HCT116 (cell line): ENCODE data around the gene AGK. TPM values are rescaled to one million over a fixed set of nuclear protein-coding genes. Genes with fewer than 3 reads are reported as not detected.

Experiments used
- ATAC-seq: fragments of 200-7000 bp; cut with Tn5 transposase; 2 replicates; pipeline ENCODE4 v1.9.1; 2020; ENCODE audit warnings: mild to moderate bottlenecking, moderate library complexity
- BruUV-seq: library from RNA; stranded (reverse); fragments of 400-500 nt; replicated peaks from 2 replicates; lab custom pipeline; 2021; lab: Mats Ljungman, UMichigan
- CTCF ChIA-PET: fragments of 300-600 bp; sonication (Branson Sonifier 250); formaldehyde crosslinking; loops from one replicate; lab custom pipeline; 2021; ENCODE audit warnings: antibody characterized with exemption; lab: Charles Lee
- POLR2A ChIA-PET: fragments of 300-600, 350-600 bp; sonication (Branson Sonifier 250); formaldehyde crosslinking; loops from one replicate; lab custom pipeline; 2021; ENCODE audit warnings: antibody characterized with exemption; lab: Charles Lee
- RAD21 ChIA-PET, 2 experiments: fragments of 300-600 bp; sonication (Branson Sonifier 250); formaldehyde crosslinking; loops; one replicate each; lab custom pipeline; 2023; ENCODE audit warnings: low total read pairs in 2 of 2; ENCODE audit not compliant: uncharacterized antibody in 2 of 2, unreplicated experiment in 2 of 2, low non-redundant PET in 1 of 2; lab: Charles Lee
- DNase-seq: peaks from one replicate; pipeline ENCODE4 v3.0.0-alpha.2; 2010; ENCODE audit warnings: low read depth, low spot score
- H2AFZ ChIP-seq: fragments of 200-600 bp; shearing (Covaris generic), sonication (generic); 2 replicates; pipeline ENCODE4 v1.6.1; 2017; ENCODE audit warnings: low read depth, mixed run types, mixed read lengths, antibody characterized with exemption, low read length; ENCODE audit not compliant: poor library complexity, severe bottlenecking
- H3K27ac ChIP-seq: 2 replicates; pipeline ENCODE4 v1.5.1; 2012; ENCODE audit warnings: low read depth, low read length
- H3K27me3 ChIP-seq: fragments of 200-600 bp; sonication (generic); 2 replicates; pipeline ENCODE4 v1.6.1; 2016; ENCODE audit warnings: mixed run types, low read length, mixed read lengths; ENCODE audit not compliant: insufficient read depth
- H3K36me3 ChIP-seq, 2 experiments: fragments of 200-500 bp in 1 of 2; fragments of 200-600 bp in 1 of 2; sonication (Bioruptor generic) in 1 of 2; sonication (generic) in 1 of 2; 2 replicates each; pipeline versions ENCODE4 v1.5.1 to v1.6.1; 2014 to 2016; ENCODE audit warnings: low read length in 2 of 2, inconsistent platforms in 1 of 2, mixed read lengths in 1 of 2, mixed run types in 1 of 2; ENCODE audit not compliant: insufficient read depth in 2 of 2, control insufficient read depth in 1 of 2
- H3K4me1 ChIP-seq, 2 experiments: fragments of 200-600 bp in 1 of 2; sonication (generic) in 1 of 2; 2 replicates each; pipeline versions ENCODE4 v1.5.1 to v1.6.1; 2012 to 2017; ENCODE audit warnings: low read length in 2 of 2, inconsistent platforms in 1 of 2, mild to moderate bottlenecking in 1 of 2, mixed read lengths in 1 of 2, mixed run types in 1 of 2, moderate library complexity in 1 of 2; ENCODE audit not compliant: insufficient read depth in 2 of 2, control insufficient read depth in 1 of 2
- H3K4me2 ChIP-seq: fragments of 200-600 bp; sonication (generic); 2 replicates; pipeline ENCODE4 v1.6.1; 2017; ENCODE audit warnings: mixed run types, low read length, mixed read lengths
- H3K4me3 ChIP-seq, 2 experiments: fragments of 200-600 bp in 1 of 2; sonication (generic) in 1 of 2; replicated peaks in 1 of 2; 2 replicates each; pipeline ENCODE4 v1.5.1; 2011 to 2016; ENCODE audit warnings: low read length in 2 of 2, control low read depth in 1 of 2, low read depth in 1 of 2, mild to moderate bottlenecking in 1 of 2, mixed read lengths in 1 of 2, mixed run types in 1 of 2
- H3K79me2 ChIP-seq: fragments of 200-600 bp; sonication (generic); 2 replicates; pipeline ENCODE4 v1.6.1; 2017; ENCODE audit warnings: mild to moderate bottlenecking, mixed run types, low read length, moderate library complexity, mixed read lengths; ENCODE audit not compliant: insufficient read depth
- H3K9ac ChIP-seq: fragments of 200-600 bp; sonication (generic); 2 replicates; pipeline ENCODE4 v1.6.1; 2016; ENCODE audit warnings: low read length, mixed read lengths
- H3K9me2 ChIP-seq: fragments of 200-600 bp; sonication (generic), shearing (Covaris generic); 2 replicates; pipeline ENCODE4 v1.6.1; 2017; ENCODE audit warnings: mixed run types, mild to moderate bottlenecking, moderate library complexity; ENCODE audit not compliant: insufficient read depth
- H3K9me3 ChIP-seq, 2 experiments: fragments of 200-500 bp in 1 of 2; fragments of 200-600 bp in 1 of 2; sonication (Bioruptor generic) in 1 of 2; sonication (generic) in 1 of 2; 2 replicates each; pipeline ENCODE4 v1.6.1; 2014 to 2017; ENCODE audit warnings: low read length in 2 of 2, mixed read lengths in 2 of 2, inconsistent platforms in 1 of 2, low read depth in 1 of 2, mild to moderate bottlenecking in 1 of 2, mixed run types in 1 of 2, moderate library complexity in 1 of 2; ENCODE audit not compliant: control insufficient read depth in 1 of 2, insufficient read depth in 1 of 2
- H4K20me1 ChIP-seq: fragments of 200-600 bp; sonication (generic), shearing (Covaris generic); 2 replicates; pipeline ENCODE4 v1.6.1; 2017; ENCODE audit warnings: mixed run types, mild to moderate bottlenecking, moderate library complexity; ENCODE audit not compliant: insufficient read depth
- ATF3 ChIP-seq: IDR thresholded peaks from 2 replicates; pipeline ENCODE4 v1.6.1; 2012
- CBX3 ChIP-seq: IDR thresholded peaks from 2 replicates; pipeline ENCODE4 v1.6.1; 2012; ENCODE audit warnings: low read depth
- CEBPB ChIP-seq: IDR thresholded peaks from 2 replicates; pipeline ENCODE4 v1.6.1; 2012; ENCODE audit warnings: low read depth
- EGR1 ChIP-seq: IDR thresholded peaks from 2 replicates; pipeline ENCODE4 v1.6.1; 2012; ENCODE audit warnings: low read depth
- EZH2phosphoT487 ChIP-seq: fragments of 200-600 bp; IDR thresholded peaks from 2 replicates; pipeline ENCODE4 v1.6.1; 2018; ENCODE audit warnings: antibody characterized with exemption, borderline replicate concordance
- FOSL1 ChIP-seq: IDR thresholded peaks from 2 replicates; pipeline ENCODE4 v1.6.1; 2012; ENCODE audit warnings: low read depth
- MAX ChIP-seq: IDR thresholded peaks from 2 replicates; pipeline ENCODE4 v1.6.1; 2012
- POLR2A ChIP-seq: IDR thresholded peaks from 2 replicates; pipeline ENCODE4 v1.7.0; 2011; ENCODE audit warnings: borderline replicate concordance; ENCODE audit not compliant: insufficient read depth, insufficient read length; ENCODE audit errors: extremely low read depth
- POLR2AphosphoS5 ChIP-seq: IDR thresholded peaks from 2 replicates; pipeline ENCODE4 v1.6.1; 2011; ENCODE audit warnings: mild to moderate bottlenecking, low read depth, low read length, moderate library complexity
- REST ChIP-seq: IDR thresholded peaks from 2 replicates; pipeline ENCODE4 v1.6.1; 2012; ENCODE audit warnings: low read depth
- SIN3A ChIP-seq: IDR thresholded peaks from 2 replicates; pipeline ENCODE4 v1.6.1; 2012; ENCODE audit warnings: low read depth
- TCF7L2 ChIP-seq: IDR thresholded peaks from 2 replicates; pipeline ENCODE4 v1.7.0; 2011; ENCODE audit warnings: borderline replicate concordance, inconsistent platforms; ENCODE audit not compliant: insufficient read depth, insufficient read length; ENCODE audit errors: extremely low read depth
- ZBTB33 ChIP-seq: IDR thresholded peaks from 2 replicates; pipeline ENCODE4 v1.6.1; 2011; ENCODE audit warnings: mild to moderate bottlenecking, low read length, moderate library complexity; ENCODE audit not compliant: insufficient replicate concordance; ENCODE audit errors: extremely low read depth
- ZFX ChIP-seq: fragments of 450-650 bp; IDR thresholded peaks from 2 replicates; pipeline ENCODE4 v1.6.1; 2017
- intact Hi-C: fragments of 100-400 bp; cut with micrococcal nuclease; formaldehyde crosslinking; loops from 2 replicates; pipeline ENCODE4 v1.10.0; 2022
- total RNA-seq: library from RNA; stranded (reverse); gene quantifications from one replicate; pipeline ENCODE4 v1.2.1, GENCODE V29; 2021; ENCODE audit not compliant: unreplicated experiment

Gene AGK
- total RNA-seq, 1 experiment from 2014 or later, result 36.3 TPM

- Histone ChIP-seq H3K27ac (no peak overlapping the region), H3K9me2 (no peaks in the 10 kb centered on the region), H3K36me3 (no peaks in the 10 kb centered on the region), H4K20me1 (no peaks in the 10 kb centered on the region), H2AFZ (no peak overlapping the region), H3K9me3 (no peaks in the 10 kb centered on the region), H3K4me2 (no peak overlapping the region), H3K79me2 (no peaks in the 10 kb centered on the region), H3K4me1 (no peaks in the 10 kb centered on the region), H3K27me3 (no peaks in the 10 kb centered on the region), H3K4me3 (no peak overlapping the region), H3K9ac (no peak overlapping the region)
- no TSS peak for BruUV-seq
- RAD21 ChIA-PET, result no interaction called here
- POLR2A ChIA-PET, result no interaction called here
- CTCF ChIA-PET, result no interaction called here
- intact Hi-C loops, result no loop called here
- DNase-seq, result no peak
- TF ChIP-seq SIN3A (no peak), FOSL1 (no peak), ZBTB33 (no peak), EZH2phosphoT487 (no peak), POLR2AphosphoS5 (no peak), ZFX (no peak), ATF3 (no peak), POLR2A (no peak)
- no peak for ATAC-seq
Measured at GRCh38 chr7:141631525-141631924, 80.3 kb downstream of the AGK start.

GRCh38 chr7:141634065-141634464, 82.9 kb downstream of the AGK start:
- BruUV-seq, result no TSS peak
- ChIA-PET RAD21 (no interaction called here), CTCF (no interaction called here), POLR2A (no interaction called here)
- no peaks in the 10 kb centered on the region for H3K27me3 ChIP-seq
- no peak overlapping the region for H3K4me2 ChIP-seq
- H3K36me3 ChIP-seq, result no peaks in the 10 kb centered on the region
- DNase-seq (no peak), ATAC-seq (no peak)
- no peaks in the 10 kb centered on the region for H3K9me3 ChIP-seq
- H3K27ac ChIP-seq, result no peak overlapping the region
- no peaks in the 10 kb centered on the region for H3K79me2 ChIP-seq
- no peak overlapping the region for H3K9ac ChIP-seq
- intact Hi-C loops, result no loop called here
- H3K4me3 ChIP-seq, result no peak overlapping the region
- no peaks in the 10 kb centered on the region for H3K4me1 ChIP-seq
- no peaks in the 10 kb centered on the region for H4K20me1 ChIP-seq
- no peaks in the 10 kb centered on the region for H3K9me2 ChIP-seq
- H2AFZ ChIP-seq, result no peak overlapping the region
- TF ChIP-seq POLR2AphosphoS5 (no peak), REST (no peak), ZFX (no peak), EGR1 (no peak), MAX (no peak), CBX3 (no peak), TCF7L2 (no peak), CEBPB (no peak)
